Activated CD4-positive, alpha-beta T cell treated with anti-CD3 and anti-CD28 coated beads, Interleukin-2, amount 50 U/mL, for 24 hours (primary cell): ENCODE data around the gene P2RY10.
A peak's percentile ranks its signal among the peaks of the same experiment; 100 is the strongest.
"Not testable (repeated sequence)": the region's sequence is repeated elsewhere in the genome, so short reads cannot be mapped to it uniquely, and the experiment has no call there.

Experiments
- DNase-seq, 2 donors: peaks; one replicate each; pipeline ENCODE4 v3.0.0-alpha.2; 2020; ENCODE audit warnings: low read depth in 1 of 2, low spot score in 1 of 2

The P2RY10 gene, protein sequence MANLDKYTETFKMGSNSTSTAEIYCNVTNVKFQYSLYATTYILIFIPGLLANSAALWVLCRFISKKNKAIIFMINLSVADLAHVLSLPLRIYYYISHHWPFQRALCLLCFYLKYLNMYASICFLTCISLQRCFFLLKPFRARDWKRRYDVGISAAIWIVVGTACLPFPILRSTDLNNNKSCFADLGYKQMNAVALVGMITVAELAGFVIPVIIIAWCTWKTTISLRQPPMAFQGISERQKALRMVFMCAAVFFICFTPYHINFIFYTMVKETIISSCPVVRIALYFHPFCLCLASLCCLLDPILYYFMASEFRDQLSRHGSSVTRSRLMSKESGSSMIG

DNA sequence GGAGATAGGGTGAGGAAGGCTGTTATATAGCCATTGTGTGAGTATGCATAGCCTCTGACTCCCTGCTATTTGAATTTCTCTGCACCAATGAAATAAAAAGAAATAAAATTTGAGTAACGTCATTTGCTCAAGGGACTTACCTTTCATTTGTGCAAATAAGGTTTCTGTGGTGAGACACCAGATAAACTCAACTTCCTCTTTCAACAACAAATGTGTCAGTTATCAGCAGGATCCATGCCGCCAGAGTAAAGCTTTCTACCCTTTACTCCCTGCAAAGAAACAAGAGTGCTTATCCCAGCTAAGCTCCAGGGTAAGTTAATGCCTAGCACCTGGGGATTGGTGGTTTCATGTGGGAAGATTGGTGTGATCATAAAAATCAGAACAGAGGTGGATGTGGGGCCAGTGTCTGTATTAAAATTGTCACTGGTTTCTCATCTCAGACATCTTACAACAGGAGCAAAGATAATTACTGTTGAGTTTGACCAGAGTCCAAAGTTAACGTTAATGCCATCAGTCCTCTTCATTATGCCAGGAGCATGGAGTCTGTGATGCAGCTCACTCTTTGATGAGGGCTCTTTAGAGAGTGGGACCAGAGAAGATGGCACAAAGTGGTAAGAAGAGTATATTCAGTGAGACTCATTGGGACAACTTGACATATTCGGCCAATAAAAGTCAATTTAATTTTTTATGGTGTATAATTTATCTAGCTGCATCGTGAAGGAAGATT is at the start of gene P2RY10:
TSS of gene P2RY10 (plus strand) at position 206 of the 727 bp plus-strand sequence. CDS start 15,130 bp downstream, outside the sequence.
- no peak for DNase-seq

DNA sequence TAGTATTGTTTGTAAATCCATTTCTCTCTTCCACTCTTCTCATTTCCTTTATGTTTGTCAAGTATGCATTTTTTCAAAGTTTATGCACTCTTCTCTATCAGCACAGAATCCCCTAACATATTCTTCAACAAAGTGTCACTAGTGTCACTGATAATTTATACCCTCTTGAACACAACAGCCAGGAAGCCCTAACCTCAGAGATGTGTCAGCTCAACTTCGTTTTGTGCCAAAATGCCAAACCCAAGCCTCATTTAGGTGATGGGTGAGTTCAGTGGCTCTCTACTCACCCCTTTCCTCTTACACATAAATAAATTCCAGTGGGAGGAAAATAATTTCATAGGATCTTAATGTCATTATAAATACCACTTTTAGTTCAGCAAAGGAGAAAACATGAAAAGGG is 22.4 kb upstream of the P2RY10 start:
- no peak for DNase-seq

DNA sequence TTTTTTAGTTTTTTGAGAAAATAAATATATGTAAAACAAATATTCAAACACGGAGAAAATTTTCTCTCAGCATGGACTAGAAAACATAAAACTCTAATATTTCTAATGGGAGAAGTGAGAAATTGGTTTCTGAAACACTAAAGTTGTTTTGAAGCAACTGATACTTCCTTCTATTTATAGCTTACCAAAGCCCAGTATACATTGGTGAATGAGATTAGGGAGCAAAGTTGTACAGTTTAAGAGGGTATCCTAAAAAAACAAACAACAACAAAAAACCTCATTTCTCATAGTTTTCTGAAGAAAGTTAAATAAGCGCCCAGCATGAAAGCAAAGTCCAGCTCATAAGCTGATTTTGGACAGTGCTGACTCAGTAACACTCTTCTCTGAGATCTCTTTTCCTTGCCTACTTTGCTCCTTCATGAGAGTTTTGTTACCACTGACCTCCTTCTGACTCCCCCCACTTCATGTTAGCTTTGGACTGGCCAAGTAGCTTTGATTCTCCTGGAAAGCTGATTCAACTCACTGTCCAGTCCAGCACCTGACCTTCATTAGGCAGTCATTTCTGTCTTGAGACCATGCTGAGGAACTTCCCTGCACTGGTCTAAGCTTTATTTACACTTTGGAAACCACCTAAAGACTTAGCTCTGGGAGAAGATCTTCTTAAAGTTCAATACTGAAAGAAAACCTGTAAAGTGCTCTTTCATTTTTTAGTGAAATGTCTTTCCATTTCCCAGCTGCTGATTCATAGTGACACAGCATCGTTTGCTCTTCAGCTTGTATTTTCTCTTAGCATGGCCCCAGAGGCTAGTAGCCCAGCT is 21.8 kb upstream of the P2RY10 start:
- DNase-seq, result no peak

DNA sequence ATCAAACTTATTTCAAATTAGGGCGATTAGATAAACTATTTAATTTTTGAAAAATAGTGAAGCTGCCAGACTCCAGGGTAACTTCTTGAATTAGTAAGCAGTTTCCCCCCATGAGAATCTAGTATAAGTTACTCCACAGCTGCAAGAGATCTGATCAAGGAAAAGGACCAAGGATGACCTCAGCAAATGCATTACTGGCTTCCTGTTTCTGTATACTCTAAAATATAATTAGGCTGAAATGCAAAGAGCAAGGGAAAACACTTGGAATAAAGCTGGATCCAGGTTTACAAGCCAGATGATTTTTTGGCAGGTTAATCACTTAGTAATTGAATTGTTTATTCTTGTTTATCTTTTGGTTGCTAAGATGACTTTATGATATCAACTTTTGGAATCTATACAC is 13.4 kb upstream of the P2RY10 start:
- DNase-seq, result no peak

DNA sequence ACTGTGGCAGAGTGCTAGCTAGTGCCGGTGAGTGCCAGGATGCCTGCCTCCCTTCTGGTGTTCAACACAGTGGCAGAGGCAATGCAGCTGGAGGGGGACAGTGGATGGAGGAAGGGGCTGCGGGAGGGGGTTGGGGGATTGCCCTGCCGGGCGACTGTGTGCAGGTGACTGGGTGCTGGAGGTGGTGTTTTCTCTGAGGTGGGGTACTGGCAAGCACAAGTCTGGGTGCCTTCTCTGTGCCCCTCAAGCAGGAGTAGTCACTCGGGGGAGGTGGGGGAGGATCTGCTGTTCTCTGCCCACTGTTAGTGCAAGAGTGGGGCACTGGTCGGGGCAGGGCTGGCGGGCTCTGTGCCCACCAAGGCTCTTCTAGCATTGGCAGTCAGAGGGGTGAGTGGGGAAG is 10.3 kb upstream of the P2RY10 start:
- DNase-seq, result no peak

DNA sequence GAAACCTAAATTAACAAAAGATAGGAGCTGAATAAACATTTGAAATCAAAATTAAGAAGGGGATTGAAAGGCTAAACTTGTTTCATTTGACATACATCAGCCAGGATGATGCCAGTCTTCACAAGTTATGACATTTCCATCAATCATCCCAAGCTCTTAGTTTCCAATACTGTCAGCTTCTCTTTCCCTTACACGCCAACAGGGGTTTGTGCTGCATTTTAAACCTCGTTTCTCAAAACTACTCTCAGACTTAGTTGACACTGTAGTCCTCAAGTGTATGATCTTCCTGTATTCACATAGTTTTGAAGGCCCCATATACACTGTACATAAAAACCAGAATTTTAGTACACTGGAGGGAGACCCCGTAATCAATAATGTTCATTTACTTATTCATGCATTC is 840 bp upstream of the P2RY10 start:
- DNase-seq, result no peak

DNA sequence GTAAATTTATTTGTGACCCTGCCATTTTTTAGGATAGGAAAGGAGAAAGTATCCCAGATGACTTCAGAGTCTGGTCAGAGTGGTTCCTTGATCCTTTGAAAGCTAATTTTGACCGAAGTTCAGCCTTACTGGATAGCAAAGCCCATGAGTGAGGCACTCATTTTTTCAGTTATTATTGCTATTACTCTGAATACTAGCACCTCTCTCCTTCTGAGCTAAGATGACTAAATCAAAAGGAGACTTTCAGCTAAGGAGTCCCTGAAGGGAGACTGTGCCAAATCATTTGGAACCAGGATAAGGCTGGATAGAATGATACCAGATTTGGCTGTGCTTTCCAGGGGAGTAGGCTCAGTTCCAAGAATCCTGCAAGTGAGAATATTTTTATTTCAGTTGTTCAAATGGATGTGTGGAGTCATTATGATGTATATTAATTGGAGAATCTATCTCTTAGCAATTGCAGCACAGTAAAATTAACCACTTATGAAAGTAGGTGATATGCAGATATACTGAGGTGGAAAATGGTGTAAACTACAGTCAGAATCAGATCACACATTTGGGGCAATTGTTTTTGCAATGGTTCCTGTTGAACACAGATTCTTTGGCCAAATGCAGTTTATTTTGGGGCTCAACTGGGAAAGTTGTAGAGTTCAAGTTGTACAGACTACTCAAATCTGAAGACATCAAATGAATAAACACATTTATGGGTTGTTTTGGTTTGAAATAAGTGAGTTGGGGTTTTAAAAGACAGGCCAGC is 1.2 kb downstream of the P2RY10 start:
- no peak for DNase-seq

DNA sequence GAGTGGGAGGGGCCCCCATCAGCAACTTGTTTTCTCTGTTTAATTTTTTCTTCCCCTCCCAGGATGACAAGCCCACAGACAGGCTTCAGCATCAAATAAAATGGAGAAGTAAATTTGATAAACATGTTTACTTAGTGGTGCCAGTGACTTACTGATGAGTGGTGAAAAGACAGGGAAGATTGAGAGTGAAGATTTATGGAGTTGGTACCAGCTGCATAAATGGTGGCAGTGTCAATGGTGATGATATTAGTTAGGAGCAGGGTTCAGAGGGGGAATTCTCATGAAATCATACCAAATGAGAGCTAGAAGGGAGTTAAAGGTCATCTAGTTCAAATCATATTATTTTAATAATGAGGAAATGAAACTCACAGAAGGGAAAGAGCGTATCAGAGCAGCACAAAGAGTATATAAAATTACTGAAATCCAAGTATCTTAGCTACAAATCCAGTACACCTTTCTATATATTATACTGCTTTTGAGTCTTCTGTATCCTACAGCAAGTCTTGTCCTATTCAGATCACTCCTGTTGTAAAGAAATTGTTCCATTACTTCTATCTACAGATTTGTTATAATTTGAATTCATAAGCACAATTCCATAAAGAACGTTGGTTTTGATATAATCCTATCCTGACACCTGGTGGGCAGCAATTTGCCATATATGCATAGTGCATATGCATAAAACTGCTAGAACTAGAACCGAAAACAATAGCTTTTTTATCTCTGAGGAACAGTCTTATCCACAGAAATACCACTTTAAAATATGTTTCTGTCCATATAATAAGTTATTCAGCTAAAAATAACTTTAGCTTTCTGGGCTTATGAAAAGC is 5.0 kb downstream of the P2RY10 start:
- DNase-seq, result no peak

DNA sequence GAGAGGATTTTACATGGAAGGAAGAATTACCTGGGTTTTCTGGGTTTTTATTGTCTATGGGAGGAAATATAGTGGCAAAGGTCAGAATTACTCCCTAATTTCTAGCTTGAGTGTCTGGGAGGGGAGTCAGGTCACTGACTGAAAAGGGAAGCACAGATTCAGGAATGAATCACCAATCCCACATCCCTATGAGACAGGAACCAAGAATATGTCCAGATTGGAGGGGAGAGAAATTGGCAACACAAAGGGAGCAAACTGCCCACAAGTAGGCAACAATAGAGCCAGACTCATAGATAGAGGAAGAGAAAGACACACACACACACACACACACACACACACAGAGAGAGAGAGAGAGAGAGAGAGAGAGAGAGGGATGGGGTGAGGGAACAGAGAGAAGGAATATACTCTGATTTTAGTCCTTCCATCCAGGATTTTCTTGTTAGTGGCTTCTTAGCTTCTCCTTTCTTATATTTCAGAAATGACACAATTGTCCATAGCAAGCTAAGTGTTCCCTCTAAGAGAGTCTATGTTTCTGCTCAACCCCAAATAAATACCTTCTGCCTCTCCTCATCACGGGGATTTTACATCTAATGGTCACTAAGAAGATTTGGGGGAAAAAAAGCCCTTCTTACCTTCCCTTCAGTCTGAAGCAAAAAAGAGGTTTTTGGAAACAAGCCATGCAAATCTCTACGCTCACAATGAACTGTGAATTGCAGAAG is 12.0 kb downstream of the P2RY10 start:
- DNase-seq, result no peak

DNA sequence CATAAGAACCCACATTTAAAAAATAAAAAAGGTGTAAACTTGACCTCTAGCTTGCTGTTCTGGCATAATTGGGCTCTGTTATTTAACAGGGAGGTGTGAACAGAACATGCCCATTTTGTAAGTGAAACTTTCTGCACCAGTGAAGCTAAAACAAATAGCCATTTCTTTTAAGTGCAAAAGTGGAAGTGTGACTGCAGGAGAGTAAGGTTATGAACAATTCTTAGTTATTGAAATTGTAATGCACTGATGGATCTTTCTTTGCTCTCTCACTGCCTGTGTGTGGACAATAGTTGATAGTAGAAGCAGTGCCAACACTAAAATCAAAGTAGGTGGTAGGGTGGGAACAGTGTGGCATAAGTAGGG is 12.6 kb downstream of the P2RY10 start:
- DNase-seq, result no peak

DNA sequence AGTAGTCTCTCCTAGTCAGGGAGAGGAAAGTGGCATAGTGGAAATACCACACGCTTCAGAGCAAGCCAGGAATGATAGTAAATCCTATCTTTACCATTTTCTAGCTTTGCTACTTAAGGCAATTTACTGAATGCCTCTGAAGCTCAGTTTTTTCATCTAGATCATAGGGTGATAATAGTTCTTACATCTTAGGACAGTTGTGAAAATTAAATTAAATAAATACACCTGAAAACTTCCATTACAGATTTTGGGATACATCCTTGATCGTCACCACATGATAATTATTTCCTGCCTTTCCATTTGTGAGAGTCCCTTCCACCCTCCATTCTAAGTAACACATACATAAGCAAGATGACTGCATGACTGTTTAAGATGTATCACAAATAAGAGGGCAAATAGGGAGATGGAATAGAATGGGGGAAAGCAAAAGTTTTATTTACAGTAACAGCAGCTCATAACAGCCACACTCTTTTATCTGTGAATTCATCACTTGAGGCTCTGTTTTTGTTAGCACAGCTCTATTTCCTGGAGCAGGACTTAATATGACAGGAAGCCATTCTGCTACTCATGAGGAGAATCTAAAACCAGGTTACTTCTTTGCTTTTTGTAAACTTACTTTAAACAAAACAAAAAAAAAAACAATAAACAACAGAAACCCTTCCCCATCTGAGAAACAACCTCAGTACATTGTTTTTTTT is 13.4 kb downstream of the P2RY10 start:
- DNase-seq, result no peak

DNA sequence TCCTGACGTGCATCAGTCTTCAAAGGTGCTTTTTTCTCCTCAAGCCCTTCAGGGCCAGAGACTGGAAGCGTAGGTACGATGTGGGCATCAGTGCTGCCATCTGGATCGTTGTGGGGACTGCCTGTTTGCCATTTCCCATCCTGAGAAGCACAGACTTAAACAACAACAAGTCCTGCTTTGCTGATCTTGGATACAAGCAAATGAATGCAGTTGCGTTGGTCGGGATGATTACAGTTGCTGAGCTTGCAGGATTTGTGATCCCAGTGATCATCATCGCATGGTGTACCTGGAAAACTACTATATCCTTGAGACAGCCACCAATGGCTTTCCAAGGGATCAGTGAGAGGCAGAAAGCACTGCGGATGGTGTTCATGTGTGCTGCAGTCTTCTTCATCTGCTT is 15.7 kb downstream of the P2RY10 start:
- DNase-seq, result no peak

DNA sequence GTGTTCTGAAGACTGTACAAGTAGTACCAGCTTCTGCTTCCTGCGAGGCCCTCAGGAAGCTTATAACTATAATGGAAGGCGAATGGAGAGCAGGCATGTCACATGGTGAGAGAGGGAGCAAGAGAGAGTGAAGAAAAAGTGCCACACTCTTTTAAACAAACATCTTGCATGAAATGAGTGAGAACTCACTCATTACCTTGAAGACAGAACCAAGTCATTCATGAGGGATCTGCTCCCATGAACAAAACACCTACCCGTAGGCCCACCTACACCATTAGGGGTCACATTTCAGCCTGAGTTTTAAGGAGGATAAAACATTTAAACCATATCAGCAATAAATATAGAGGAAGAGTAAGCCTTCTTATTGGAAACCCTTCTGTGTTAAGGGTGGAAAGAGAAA is 19.4 kb downstream of the P2RY10 start:
- no peak for DNase-seq

DNA sequence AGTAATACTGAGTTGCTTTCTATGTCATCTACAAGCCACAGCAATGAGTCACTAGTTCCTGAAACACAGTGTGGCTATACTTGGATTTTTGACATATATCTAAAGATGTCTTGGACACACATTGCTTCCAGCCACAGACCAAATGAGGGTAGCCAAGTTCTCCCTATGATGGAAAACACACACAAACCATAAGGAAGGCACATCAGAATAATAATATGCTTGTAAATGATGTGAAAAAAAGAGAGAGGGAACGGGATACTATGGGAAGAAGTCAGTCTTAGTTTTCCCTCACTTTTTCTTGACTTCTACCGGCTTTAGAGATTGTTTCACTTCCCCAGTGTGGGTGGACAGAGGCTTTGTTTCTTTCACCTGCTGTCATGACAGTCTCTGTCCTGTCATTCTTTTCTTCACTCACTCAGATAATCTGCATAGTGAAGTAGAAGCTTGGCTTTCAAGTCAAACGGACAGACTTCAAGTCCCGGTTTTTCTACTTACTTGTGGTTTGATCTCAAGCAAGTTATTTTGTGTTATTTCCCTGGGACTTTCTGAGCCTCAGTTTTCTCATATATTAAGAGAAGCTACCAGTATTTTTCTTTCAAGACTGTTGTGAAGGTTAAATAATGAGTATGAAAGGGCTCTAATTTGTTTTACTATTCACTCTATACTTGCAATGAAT is 34.7 kb downstream of the P2RY10 start:
- DNase-seq, result peak in 1 of 2 donors; percentile 10

DNA sequence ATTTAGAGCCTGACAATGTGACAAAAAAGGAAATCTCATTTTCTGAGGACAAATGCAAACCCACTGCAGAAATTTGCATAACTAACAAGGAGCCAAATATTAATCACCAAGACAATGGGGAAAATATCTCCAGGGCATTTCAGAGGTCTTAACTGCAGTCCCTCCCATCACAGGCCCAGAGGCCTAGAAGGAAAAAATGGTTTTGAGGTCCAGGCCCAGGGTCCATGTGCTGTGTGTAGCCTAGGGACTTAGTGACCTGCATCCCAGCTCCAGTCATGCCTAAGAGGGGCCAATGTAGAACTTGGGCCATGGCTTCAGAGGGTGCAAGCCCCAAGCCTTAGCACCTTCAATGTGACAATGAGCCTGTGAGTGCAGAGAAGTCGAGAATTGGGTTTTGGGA is 44.2 kb downstream of the P2RY10 start:
- no peak for DNase-seq

DNA sequence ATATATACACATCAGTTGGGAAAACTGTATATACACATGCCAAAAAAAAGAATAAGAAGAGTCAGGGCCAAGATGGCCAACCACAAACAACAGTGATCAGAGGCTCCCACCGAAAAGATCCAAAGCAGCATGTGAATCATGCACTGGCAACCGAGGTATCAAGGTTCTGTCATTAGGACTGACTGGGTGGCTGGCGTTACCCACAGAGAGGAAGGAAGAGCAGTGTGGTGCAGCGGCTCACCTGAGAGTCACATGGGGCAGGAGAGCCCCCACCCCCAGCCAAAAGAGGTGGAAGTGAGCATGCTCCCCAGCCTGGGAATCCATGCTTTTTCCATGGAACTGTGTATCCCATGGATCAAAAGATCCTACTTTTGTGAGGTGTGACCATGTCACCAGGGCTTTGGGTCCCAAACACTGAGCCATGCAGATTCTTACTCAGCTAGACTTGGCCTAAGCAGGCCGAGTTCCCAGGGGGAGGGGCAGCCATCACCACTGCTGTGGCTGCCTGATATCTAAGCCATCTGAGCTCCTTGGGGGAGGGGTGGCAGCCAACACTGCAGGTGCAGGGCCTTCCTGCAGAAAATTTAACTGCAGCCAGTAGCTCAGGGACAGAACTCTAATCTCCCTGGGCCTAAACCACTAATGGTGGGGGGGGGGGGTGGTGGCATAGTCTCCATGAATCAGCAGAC is 52.8 kb downstream of the P2RY10 start:
- DNase-seq, result no peak

DNA sequence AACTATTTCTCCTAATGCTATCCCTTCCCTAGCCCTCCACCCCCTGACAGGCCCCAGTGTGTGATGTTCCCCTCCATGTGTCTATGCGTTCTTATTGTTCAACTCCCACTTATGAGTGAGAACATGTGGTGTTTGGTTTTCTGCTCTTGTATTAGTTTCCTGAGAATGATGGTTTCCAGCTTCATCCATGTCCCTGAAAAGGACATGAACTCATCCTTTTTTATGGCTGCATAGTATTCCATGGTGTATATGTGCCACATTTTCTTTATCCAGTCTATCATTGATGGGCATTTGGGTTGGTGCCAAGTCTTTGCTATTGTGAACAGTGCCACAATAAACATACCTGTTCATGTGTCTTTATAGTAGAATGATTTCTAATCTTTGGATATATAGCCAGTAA is 62.3 kb downstream of the P2RY10 start:
- not testable (repeated sequence) for DNase-seq
